NCI-H146 treated with DMSO at 0.1 percent for 48 hours (cell line): ENCODE results near the gene RBMY1J.
"Not testable (repeated sequence)": the region's sequence is repeated elsewhere in the genome, so short reads cannot be mapped to it uniquely, and the experiment has no call there.

ENCODE experiments used
- DNase-seq: peaks from one replicate; lab custom pipeline; 2025; ENCODE audit not compliant: unreplicated experiment; lab: John Stamatoyannopoulos, UW

RBMY1J gene

DNA sequence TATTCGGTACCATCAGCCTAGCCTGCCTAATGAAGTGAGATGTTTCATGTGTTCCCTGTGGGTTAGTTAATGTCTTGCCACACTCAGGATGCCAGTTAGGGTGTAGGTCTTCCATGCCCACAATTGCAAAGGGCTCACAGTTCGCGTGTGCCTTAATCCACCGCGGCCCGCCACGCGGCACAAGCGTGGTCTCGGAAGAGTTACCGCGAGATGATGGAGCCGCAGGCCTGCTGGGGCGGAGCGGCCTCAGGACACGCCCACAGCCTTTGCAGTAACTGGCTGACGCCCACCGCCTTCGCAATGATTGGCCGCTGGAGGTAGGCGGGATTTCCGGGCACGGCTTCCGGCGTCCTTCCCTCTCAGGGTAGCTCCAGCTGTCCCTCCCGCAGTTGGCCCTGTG lies at the start of gene RBMY1J:
RBMY1J (plus strand) TSS at position 301 of the 400 bp plus-strand sequence. CDS start 2,038 bp downstream, outside the sequence.
- DNase-seq = not testable (repeated sequence)

DNA sequence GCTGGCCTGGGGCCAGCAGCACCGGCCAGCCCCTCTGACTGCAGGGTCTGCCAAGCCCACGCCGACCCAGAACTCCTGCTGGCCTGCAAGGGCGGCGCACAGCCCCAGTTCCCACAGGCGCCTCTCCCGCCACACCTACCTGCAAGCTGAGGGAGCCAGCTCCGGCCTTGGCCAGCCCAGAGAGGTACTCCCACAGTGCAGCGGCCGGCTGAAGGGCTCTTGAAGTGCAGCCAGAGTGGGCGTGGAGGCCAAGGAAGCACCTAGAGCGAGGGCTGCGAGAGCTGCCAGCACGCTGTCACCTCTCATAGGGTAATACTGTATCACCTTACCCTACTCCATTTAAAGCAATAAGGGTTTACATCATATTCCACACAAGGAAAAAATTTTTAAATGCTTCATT lies 35.8 kb upstream of the RBMY1J start:
- DNase-seq = no peak

DNA sequence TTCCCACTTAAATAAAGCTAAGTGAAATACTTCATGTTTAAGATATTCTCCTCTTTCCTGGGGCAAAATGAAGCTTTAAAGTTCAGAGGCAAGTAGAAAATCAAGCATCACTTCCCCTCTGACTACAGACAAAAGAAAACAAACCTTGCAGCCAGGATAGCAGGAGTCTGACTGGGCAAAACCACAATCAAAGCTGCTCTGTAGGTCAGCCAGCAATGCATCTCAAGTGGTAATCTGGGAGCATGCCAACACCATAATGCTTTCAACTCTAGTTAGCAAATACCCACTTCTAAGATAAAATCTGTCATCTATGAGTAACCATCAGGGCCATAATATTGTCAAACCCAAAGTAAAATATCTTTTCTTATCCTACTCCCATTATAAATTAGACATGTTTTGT lies 32.6 kb upstream of the RBMY1J start:
- no peak for DNase-seq

DNA sequence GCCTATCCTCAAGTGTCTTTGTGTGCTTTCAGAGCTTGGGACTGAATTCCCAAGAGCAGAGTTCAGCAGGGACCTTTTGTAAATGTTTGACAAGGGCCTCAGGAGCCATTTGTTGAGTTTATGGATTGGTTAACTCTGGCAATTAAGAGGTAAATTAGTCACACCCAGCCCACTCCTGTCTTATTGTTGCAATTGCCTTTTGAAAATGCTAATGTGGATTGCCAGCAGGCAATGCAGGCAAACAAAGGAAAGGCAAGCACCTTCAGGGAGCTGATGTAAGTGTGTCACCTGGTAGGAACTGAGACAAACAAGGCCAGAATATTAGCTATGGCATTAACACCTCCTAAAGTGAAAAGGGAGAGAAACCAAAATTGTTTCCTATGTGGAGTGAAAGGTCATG lies 29.7 kb upstream of the RBMY1J start:
- DNase-seq = no peak

DNA sequence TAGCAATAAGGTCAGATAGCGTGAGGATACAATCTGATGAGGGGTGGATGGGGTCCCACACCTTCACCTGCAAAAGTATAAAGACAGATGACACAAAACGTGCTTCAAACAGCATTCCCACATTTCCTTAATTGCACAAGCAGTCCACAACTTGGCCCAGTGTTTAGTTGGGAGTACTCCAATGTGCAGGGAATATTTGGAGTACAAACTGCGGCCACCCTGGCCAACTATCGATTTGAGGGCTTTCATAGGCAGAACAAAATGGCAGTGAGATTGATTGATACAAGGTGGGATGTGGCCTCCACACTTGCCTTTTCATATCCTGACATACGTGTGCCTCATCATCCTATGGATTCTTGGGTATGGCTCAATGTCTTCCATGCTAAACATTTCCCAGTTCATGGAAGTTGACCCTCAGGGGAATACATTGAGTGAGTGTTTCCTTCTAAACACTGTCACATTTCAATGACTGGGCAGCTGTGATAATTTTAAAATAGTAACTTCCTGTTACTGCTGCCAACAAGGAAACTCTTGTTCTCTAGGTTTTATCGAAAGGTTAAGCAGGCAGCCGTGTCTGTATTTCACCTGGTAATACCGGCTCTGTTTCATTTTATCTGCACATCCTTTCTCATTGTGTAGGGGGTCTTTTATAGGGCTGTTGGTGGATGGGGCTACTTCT lies 41.6 kb downstream of the RBMY1J start:
- DNase-seq = not testable (repeated sequence)

DNA sequence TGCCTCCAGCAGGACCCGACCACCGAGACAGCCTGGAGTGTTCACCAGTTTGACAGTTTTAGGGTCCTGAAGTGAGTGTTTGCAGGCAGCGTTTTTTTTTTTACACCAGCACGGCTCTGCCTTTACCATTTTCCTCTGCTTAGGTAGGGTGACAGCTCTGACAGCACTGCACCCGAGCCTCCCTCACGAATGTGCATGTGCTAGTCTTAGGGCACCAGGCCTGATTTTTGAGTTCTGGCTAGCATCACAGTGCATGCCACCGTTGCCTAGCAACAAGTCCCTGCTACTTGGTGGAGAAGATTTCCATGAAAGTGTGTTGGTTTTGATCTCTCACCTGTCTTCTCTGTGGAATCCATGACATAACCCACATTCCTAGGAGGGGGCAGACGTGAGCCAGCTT lies 52.3 kb downstream of the RBMY1J start:
- DNase-seq = not testable (repeated sequence)

DNA sequence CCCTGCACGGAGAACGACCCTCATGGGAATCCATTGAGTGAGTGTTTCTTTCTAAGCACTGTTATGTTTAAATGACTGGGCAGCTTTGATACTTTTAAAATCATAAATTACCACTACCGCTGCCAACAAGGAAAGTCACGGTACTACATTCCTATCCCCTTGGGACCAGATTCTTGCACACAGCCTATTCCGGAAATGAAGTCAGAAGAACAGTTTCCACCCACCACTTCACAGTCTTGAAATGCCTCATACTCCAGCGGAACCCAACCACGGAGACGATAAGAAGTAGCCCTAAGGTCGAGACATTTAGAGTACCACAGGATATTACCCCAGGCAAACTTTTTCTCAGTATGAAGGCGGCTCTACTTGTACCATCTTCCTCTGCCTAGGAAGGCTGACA lies 58.8 kb downstream of the RBMY1J start:
- DNase-seq = not testable (repeated sequence)
